Fibroblast of gingiva (primary cell): Measurements from ENCODE around the gene ZNF678.

Source experiments
- DNase-seq: peaks from one replicate; pipeline ENCODE4 v3.0.0-alpha.2; 2011; ENCODE audit warnings: low read depth

Gene ZNF678

DNA sequence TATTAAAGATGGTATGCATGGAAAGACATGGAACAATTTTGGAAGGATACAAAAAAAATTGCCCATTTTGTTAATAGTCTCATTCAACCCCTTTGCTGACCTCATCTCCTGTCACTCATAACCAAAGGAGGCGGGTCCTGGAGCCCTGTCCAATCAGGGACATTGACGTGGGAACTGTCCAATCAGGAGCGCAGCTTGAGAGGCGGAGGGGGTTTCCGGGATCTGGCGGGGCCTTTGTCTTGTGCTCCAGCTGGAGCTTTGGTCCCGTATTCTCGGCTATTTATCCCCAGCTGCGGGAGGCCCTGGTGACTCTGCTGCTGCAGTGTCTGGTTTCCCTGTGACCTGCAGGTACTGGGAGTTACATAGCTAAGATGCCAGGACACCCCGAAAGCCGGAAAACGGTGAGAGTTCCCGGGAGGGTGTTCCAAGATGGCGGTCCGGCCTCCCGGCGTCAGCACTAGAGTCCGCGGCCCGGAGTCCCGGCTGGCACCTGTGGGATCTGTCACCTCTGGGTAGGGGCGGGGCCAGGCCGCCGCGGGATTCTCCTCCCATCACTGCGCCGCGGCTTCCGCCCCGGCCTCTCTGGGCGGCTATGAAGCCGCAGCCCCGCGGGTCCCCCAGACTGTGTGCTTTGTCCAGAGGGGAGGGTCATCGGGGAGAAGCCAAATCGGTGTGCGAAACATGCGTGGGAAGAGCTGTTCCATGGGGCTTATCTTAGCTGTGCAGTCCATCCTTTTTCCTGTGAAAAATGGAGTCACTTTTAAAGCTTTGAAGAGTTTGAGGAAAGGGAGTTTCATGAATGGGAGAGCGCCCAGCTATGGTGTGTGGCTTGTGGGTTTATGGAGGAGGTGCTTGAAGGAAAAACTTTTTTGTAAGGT is at the start of gene ZNF678:
Gene ZNF678 (plus strand): TSS at position 233 of the 878 bp plus-strand sequence. CDS start 87,436 bp downstream, outside the sequence.
- DNase-seq = peak; percentile 88

DNA sequence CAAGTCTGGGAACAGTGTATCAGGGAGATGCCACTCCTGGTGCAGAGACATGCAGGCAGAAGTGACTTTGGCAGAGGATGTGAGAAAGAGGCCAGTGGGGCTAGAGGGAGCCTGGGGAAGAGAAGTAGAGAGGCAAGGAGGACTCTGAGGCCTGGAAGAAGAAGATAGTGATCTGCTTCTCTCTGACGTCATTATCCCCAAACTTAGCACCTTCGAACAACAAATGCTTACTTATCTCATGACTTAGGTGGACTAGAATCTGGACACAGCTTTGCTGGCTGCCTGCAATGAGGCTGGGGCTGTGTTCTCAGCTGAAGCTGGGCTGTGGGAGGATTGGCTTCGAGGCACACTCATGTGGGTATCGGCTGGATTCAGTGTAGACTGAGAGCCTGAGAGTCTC is 44.5 kb upstream of the ZNF678 start:
- DNase-seq = no peak

DNA sequence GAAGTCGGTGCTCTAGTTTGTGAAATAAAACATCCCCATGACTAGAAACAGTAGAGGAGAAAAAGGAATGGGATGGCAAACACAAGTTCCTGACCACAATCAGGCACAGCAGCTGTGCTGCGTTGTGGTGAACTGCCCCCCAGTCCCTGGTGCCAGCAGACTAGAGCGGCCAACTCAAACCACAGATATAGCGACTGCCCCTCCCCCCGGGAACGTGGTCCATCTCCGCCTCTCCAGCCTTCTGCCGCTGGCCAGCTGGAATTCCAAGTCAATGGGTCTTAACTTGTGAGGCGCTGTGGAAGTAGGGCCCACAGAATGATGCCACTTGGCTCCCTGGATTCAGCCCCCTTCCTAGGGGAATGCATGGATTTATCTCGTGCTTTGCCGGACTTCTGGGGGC is 41.6 kb upstream of the ZNF678 start:
- DNase-seq = no peak

DNA sequence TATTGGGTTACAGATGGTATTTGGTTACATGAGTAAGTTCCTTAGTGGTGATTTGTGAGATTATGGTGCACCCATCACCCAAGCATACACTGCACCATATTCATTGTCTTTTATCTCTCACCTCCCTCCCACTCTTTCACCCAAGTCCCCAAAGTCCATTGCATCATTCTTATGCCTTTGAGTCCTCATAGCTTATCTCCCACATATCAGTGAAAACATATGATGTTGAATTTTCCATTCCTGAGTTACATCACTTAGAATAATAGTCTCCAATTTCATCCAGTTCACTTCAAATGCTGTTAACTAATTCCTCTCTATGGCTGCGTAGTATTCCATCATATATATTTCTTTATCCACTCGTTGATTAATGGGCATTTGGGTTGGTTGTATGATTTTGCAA is 36.8 kb upstream of the ZNF678 start:
- no peak for DNase-seq

DNA sequence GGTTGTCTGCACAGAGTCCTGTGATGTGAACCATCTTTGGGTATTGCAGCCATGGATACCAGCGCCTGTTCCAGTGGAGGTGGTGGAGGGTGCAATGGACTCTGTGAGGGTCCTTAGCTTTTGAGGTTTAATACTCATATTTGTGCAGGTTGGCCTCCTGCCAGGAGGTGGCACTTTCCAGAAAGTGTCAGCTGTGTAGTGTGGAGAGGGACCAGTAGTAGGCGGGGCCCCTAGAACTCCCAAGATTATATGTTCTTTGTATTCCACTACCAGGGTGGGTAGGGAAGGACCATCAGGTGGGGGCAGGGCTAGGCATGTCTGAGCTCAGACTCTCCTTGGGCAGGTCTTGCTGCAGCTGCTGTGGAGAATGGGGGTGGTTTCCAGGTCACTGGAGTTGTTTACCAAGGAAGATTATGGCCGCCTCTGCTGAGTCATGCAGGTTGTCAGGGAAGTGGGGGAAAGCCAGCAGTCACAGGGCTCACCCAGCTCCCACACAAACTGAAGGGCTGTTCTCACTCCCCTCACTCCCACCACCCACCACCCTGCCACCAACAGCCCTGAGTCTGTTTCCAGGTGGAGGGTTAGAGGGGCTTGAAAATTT is 31.2 kb upstream of the ZNF678 start:
- no peak for DNase-seq

DNA sequence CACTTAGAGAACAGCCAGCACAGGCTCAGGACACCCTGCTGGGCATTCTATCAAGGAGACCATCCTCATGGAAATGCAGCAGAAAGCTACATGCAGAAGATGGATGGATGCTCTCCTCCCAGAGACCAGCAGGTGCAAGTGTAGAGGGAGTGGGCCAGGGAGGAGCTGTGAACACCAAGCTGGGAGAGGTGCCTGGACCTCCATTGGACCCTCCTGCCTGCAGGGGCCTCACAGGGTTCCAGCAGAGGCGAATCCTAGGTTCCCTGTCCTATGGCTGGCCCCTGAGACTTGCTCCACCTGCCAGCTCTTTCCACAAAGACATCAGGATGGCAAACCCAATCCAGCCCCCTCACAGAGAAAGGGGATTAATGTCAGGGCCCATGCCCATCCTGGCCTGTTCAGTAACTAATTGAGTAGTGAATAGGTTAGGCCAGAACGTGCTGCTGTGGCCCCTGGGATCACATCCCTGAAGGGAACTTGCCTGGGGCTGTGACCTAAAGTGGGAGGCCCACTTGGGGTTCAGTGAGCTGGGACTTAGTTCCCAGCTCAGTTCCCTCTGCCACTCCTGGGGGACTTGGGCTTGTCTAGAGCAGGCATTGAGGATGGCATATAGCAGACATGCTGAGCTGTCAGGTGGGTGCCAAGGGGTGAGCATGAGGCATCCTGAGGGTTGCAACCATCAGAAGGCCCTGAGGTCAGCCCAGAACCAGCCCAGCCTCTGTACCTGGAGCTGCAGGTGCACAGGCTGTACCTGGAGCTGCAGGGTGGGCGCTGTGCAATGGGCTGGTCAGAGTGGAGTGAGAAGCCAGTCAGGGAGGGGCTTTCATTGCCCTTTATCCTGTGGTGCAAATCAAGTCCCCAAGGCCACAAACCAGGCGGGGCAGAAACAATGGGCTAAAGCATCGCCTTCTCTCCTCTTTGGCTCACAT is 22.9 kb upstream of the ZNF678 start:
- no peak for DNase-seq

DNA sequence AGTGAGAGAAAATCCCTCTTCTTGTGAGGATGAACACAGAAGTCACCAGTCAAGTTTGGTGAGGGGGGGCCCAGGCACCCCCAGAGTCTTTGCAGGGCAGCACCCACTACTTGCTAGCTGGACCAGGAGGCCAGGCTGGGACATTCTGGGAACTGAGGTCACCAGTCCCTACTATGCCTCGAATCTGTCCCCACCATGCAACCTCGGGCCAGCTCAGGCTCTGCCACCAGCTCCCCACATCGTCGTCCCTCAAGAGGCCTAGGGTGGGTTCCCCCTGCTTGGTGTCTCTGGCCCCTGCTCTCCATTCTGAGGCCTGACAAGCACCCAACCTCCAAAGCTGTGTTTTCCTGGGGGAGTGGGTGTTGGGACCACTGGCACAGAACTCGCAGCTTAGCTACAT is 22.2 kb upstream of the ZNF678 start:
- DNase-seq = no peak

DNA sequence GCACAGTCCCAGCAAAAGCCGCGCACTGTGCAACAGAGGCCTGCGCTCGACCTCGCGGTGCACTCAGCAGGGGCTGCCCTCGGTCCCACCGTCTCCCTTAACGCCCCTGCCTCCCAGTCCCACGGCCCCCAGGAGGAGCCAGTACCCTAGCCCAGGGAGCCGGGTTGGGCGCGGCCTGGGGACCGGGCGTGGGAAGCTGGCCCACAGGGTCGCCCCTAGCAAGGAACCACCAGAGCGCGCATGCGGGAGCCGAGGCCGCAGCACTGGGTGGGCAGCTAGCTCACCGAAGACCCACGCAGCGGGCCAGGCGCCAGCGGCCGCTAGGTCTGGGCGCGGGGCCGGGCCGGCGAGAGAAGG is 21.6 kb upstream of the ZNF678 start:
- no peak for DNase-seq

DNA sequence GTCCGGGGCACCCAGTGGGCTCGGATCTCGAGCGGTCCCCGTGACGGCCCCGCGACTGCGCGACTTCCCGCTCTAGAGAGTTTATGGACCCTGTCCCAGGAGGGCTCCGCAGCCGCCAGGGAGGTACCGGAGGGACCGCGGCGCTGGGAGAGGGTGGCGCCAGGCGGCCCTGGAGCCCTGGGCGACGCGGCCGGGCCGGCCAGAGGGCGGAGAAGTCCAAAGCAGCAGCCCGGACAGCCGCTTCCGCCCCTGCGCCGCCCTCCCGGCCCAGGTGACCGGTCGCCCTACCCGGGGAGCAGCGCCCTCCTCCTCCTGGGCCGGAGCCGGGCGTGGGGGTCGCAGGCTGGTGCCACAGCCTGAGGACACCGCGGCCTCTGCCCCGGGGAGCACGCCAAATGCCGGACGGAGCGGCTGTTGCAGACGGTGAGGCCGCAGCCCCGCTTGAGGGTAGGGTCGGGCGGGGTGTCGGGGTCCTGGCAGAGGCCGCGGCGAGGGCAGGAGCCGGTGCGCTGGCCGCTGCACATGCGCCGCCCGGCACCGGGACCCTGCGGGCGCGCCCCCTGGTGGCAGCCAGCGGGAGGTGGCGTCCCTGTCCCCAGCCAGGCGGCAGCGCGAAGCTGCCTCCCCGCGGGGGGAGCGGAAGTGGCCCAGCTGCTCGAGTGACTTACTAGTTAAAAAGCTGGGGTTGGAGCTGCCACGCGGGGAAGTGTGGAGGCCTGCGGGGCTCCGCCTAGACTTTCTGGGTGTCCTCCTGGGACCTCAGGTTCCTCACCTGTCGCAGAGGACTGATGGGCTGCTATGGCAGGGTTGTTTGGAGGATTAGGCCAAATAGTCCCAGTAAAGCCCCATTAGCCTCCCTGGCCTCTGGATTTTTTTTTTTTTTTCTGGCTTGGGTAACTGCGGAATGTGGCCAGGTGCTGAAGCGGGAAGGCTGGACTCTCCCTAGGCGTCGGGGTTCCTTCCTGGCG is 20.9 kb upstream of the ZNF678 start:
- DNase-seq = peak; percentile 72

DNA sequence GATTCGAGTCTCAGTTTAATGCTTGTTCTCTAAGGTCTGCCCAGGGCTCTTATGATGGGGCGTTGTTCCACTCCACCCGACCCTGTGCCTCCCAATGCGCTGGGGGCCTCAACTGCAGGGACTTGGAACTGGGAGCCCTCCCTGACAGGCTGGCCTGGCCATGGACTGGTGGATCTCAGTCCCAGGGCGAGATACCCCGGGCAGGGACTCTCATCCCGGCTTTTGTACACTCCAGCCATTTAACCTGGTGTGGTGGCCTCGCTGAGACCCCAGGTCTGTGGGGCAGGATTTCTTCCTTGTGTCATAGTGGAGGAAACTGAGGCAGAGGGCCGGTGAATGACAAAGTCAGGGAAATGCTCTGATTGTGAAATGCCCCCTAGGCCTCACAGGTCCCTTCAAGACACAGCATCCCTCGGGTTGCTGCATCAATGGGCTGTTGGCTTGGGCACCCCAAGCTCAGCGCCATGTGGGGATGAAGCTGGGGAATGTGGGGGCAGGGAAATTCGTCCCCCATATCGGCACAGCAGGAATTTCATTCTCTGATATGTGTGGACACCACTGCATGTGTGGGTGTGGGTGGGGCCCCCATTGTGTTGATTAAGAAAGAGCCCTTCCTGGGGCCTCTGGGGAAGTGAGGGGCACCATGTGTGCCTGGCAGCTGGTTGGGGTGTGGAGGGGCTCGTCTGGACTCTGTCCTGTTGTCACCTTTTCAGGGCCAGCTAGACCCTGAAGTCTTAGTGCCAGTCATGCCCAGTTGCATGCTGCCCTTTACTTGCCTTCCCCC is 19.9 kb upstream of the ZNF678 start:
- DNase-seq = no peak

DNA sequence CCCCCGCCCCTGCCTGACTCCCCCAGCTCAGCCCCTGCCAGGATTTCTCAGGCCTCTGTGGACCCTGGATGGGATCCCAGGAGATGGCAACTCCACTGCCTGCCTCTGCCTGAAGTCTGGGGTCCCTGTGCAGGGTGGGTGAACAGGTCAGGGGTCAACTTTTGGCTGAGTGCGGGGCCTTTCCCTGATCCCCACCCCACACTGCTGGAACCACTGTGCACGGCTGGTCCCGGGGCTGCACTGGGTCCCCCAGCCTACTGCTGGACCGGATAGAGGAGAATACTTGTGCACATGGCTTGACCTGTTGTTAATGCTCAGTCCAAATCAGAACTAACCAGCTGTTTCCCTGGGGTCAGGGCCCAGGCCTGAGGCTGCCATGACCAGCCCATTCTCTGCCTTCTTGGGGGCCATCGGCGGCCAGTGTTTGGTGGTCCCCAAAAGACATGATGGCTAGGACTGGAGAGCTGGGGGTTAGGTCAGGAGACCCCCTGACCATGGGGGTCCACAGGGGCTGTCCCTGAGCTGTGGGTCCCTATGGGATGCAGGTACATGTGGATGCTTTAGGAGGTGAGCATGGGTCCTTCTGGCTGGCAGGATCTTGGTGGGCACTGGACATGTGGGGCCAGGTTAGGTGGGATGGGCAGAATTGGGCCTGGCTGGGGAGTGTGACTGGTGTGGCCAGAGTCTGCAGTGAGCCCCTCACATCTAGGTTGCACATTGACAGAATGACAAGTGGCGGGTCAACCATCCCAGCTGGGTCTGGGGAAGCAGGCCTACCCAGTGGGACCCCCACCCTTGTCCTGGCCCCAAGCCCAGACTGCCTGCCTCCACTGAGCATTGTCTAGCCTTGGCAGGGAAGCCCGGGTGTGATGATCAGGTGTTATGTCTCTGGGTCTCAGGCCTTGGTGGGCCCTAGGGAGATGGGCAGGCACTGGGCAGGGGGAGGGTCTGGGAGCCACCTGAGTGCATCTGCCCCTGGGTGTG is 19.0 kb upstream of the ZNF678 start:
- DNase-seq = no peak

DNA sequence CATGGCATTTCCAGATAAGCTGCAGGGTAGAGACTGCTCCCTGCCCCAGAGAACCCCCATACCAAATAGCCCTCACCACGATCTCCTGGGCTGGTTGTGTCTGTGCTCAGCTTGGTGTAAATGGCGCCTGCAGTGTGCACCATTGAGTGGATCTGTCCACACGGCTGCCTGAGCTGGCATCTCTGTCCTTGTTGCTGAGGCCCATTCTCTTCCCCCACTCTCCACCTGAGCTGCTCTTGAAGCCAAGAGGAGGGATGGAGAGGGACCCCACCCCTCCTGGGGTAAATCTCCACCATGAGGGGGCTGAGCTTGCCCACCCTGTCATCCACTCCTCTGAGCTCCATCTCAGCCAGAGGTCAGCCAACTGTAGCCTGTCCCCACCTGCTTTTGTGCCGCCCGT is 18.0 kb upstream of the ZNF678 start:
- DNase-seq = no peak

DNA sequence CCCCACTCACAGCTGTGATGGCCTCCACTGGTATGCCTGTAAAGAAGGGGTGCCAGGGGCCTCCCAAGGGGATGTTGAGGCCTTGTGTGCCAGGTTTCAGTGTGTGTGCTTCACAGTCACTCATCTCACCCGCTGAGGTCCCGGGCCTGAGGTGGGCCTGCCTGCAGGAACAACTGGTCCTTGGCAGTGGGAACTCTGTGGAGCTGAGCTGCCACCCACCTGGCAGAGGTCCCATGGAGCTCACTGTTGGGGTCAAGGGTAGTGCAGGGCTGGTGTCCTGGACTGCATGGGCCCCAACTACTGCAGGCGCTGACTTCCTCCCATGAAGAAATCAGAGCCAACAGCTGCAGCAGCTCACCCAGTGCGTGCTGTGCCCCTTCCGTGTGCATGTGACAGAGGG is 17.3 kb upstream of the ZNF678 start:
- no peak for DNase-seq

DNA sequence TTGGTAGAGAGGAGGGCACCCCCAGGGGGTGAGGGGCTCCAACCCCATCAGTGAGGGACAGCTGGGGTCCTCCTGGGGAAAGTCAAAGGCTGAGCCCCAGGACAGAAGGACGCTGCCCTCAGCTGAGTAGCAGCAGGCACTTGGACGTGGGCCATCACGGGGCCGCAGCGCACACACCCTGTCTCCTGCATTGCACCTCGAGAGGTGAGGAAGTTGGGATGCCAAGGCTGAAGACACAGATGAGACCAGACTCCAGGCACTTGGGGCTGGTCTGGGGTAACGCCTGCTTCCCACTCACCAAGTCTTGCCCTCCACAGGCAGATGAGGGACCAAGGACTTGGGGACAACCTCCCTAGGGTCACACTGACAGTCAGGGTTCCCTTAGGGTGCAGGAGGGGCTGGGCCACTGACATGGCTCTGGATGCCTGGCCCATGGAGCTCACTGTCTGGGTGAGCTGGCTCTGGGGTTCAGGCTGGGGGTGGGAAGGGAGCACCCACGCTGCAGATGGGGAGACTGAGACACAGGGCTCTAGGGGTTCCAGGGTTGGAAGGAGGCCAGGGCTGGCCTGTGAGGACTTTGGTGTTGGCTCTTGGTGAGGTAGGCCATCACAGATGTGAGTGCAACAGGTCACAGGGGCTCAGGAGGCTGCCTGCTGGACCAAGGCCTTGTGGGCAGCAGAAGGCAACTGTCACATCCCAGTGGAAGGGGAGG is 16.6 kb upstream of the ZNF678 start:
- no peak for DNase-seq

DNA sequence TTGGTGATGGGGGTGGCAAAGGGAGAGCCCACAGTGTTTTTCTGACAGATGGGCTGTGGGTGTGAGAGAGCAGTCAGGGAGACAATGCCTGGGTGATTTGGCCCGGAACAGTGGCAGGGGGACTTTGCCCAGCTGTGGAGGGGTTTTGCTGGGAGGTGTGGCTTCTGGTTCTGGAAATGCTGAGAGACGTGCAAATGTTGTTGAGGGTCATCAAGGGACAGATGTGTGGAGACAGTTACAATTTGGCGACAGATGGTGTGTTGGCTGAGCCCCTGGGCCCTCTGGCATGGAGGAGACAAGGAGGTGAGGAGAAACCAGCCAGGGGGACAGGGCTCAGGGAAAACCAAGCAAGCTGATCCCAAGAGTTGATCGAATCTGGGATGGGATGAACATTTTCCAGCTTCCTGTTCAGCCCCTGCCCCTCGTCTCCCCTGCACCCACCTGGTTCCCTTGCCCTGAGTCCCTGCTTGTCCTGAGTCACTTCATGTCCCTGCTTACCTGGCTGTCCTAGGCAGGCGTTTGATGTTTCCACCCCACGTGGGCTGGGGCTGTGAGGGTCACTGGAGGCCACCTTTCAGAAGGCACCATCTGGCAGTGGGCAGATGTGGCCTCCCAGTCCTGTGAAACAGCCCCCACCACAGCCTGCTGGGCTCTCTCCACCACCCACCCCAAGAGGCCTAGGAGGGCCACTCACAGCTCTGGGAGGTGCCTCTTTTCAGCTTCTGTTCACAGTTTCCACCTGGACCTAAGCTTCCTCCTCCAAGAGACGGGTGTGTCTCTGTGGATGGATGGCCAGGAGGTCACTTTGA is 15.8 kb upstream of the ZNF678 start:
- DNase-seq = no peak

DNA sequence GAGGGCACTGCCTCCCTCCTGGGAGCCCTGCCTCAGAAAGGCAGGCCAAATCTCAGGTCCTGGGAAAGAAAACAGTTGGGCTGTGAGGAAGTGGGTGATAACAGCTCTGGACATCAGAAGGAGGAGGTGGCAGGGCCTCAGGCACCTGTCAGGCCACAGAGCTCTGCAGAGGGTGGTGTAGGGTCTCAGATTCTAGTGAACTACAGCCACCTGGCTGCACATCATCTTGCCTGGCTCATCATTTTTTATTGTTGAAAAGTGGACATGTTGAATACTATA is 15.3 kb upstream of the ZNF678 start:
- DNase-seq = no peak

DNA sequence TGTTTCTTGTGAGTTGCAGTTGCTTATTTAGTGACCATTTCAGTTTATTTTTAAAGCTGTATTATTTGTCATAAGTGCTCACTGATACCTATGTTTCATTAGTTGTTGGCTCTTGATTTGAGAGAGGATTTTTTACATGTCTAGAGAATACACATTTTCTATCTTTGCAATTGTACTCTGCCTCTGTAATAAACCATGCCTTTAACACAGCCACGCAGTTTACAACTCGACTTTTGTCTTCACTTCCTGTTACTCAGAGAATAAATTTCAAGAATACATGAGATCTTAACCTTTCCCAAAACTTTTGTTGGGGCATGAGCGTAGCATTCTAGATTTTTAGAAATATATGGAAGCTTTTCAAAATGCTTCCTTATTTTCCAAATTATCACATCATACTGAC is 14.9 kb upstream of the ZNF678 start:
- no peak for DNase-seq

DNA sequence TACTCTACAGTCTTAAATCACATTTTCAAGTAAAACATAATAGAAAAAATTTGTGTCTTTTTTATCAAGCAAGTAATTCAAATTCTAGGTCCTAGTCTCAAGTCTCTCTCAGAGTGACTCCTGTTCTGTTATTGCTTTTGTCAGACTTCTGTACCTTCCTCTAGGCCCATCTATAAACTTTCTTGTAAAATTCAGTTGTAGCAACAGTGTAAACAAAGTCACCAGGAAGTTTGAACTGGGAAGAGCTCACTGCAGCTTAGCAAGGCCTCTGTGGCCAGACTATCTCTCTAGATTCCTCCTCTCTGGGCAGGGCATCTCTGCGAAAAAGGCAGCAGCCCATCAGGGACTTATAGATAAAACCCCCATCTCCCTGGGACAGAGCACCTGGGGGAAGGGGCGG is 13.5 kb upstream of the ZNF678 start:
- no peak for DNase-seq
